Cardiac septum (tissue), 1 donor: ENCODE results near the gene METTL22. TPM values are rescaled to one million over a fixed set of nuclear protein-coding genes. Genes with fewer than 3 reads are reported as not detected.

ENCODE experiments used
- DNase-seq: peaks from one replicate; pipeline ENCODE4 v3.0.0-alpha.2; 2020; ENCODE audit warnings: low spot score
- intact Hi-C: fragments of 100-400 bp; cut with DNase I; formaldehyde crosslinking; loops from one replicate; pipeline ENCODE4 v1.14.0; 2022
- total RNA-seq: library from RNA; stranded (reverse); fragmentation: NEBNext Ultra II Directional; extraction: Animal tissue kit (Norgen Biotek cat#: 25700); gene quantifications from one replicate; pipeline ENCODE4 v1.2.1, GENCODE V29; 2021
- donor health status: DM: no; HTN: no; CAD: no.

Gene METTL22
- total RNA-seq, 1 donor from 2014 or later, result 31.9 TPM

DNA sequence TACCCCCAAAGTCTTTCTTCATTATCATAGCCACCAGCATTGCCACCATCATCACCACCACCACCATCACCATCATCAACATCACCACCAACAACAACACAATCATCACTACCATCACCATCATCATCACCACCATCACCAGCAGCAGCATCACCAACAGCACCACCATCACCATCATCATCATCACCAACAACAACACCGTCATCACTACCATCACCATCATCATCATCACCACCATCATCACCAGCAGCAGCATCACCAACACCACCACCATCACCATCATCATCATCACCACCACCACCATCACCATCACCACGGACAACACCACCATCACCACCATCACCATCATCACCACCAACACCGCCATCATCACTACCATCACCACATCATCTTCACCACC is 30.7 kb upstream of the METTL22 start:
- intact Hi-C loops, result no loop called here
- DNase-seq, result no peak

DNA sequence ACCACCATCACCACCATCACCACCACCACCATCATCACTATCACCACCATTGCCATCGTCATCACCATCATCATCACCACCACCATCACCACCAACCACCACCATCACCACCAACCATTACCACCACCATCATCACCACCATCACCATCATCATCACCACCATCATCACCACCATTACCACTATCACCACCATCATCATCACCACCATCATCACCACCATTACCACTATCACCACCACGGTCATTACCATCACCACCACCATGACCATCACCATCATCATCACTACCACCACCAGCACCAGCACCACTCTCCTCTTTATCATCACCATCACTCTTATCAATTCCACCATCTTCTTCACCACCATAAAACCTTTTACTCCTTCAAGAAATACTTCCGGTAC is 30.0 kb upstream of the METTL22 start:
- no peak for DNase-seq
- intact Hi-C loops, result no loop called here

DNA sequence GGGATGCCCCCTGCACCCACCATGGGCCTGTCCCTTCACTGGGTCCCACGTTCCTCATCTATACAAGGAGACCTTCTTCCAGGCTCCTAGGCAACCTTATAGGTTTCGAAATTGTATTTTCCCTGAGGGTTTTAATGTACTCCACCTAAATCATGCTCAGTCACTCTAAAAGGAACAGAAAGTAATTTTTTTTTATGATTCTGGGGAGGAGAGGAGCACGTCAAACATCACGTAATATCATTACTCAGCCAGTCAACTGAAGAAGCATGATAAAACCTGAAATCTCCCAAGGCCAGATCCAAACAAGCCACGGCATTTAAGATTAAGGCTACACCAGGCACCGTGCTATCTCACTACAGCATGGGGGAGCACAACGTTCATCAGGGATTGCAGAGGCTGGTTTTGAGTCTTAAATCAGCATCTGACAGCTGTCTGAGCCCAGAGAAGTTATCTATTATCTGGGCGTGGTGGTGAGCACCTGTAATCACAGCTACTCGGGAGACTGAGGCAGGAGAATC is 27.3 kb upstream of the METTL22 start:
- DNase-seq, result no peak
- intact Hi-C loops, result no loop called here

DNA sequence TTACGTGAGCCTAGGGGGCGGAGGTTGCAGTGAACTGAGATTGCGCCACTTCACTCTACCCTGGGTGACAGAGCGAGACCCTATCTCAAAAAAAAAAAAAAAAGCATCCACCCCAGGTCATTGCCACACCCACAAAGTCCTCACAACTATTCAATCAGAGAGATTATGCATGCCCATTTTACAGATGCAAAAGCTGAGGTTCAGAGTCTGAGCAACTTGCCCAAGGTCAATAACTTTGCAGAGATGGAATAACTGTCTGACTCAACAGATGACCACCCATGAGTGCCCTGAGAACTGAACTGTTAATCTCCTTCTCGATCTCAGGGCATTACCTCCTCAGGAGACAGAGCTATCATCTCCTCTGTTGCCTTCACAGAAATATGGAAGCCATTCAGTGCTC is 25.7 kb upstream of the METTL22 start:
- DNase-seq, result no peak
- intact Hi-C loops, result no loop called here

DNA sequence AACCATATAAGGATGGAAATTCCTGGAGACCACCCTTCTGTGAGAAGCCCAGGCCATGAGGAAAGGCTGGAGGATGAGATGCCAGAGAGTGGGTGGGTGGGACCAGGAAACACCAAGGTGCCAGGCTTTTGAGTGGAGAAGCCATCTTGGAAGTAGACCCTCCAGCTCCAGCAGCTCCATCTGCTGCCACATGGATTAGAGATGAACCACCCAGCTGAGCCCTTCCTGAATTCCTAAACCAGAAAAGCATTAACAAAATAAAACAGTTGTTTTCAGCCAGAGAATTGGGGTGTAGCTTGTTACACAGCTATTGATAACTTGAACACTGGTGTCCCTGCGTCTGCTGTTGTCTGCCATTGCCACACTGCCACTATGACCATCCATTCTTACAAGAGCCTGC is 24.9 kb upstream of the METTL22 start:
- DNase-seq, result no peak
- intact Hi-C loops, result no loop called here

DNA sequence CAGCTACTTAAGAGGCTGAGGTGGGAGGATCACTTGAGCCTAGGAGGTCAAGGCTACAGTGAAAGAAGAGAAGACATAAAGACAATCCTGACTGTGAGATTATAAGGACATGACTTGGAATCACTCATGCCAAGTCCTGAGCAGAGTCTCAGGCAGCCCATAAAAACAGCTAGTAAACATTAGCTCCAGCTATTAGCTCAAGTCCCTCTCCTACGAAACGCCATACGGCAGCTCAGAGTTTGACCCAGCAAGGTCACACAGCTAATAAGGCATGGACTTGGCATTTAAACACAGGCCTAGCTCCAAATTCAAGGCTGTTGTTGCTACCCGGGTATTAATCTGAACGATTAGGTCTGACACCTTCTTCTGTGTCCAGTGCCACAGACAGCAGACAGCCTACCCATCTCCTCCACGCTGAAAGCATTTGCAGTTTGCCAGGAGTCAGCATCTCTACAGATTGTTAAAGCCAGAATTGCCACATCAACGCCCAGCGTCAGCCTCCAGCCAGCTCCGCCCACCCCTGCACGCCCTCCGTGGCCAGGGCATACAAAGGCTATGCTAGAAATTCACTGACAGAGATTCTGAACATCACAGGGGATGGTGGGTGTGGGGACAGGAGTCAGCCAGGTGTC is 21.2 kb upstream of the METTL22 start:
- no peak for DNase-seq
- intact Hi-C loops, result no loop called here

DNA sequence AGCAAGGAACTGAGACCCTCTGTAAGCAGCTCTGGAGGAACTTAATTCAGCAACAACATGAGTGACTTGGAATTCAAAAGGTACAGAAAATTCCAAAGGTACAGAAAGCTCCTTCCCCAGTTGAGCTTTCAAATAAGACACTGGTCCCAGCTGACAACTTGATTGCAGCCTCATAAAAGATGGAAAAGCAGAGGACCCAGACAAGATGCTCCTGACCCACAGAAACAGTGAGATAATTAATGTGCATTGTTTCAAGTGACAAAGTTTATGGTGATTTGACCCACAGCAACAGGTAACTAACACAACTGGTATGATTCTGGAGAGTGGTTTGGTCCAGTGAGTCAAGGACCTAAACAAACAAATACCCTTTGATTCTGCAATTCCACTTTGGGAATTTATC is 15.9 kb upstream of the METTL22 start:
- DNase-seq, result no peak
- intact Hi-C loops, result no loop called here

DNA sequence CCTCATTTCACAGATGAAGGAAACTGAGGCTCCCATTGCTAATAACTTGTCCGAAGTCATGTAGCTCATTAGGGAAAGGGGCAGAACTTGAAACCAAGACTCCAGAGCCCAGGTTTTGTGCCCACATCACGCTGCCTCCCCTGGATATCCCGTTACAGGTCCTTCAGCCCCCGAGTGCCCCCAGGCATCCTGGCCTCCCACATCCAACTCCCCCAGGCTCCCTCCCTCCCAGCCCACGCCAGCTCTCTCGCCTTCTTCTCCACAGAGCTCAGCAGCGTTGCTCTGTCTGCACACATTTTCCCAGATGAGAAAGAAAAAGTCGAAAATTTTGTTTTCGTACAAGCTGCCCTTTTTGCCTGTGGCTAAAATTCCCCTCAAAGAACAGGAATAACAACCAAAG is 14.3 kb upstream of the METTL22 start:
- no peak for DNase-seq
- intact Hi-C loops, result no loop called here

DNA sequence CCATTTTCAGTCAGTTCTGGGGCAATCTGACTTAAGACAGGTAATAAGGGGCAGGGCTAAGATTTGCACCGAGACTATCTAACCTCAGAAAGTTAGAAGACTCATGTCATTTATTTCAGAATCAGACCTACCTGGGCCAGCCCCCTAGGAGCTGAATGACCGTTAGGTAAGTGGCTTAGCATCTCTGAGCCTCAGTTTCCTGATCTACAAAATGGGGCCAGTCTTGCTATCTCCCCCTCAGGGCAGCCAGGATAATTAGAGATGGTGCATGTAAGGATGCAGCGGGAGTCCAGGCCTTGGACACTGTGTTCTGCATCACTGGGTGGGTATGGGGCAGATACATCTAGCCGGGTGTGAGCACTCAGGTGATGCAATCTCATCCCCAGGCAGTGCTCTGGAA is 10.4 kb upstream of the METTL22 start:
- intact Hi-C loops, result no loop called here
- no peak for DNase-seq

DNA sequence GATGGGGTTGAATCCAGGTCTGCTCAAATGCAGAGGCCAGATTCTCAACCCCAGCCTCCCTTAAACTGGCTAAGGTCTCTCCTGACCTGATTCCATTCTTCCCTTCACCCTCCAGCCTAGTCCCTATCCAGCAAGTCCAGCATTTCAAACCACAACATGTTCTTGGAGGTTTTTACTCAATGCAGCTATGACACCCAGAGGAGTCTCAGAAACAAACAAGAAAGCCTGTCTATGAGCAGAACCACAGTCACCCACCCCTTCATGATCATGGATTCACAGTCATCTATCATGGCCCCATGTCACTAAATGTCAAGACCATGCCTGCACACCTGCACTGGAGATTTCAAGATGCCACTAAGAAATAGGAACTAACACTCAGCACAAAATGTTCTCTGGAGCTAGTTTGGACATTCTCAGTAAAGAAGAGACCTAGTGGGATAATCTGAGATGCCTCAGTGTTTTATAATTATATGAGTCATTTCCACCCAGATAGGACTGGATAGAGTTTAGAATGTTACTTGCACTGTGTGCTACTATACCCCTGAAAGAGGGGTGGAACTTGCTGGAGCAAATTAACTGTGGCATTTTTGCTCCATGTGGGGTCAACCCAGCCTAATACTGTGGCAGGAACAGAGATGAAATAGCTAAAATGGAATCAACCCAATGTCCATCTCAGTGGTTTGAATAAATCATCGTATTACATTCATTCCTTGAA is 9.5 kb upstream of the METTL22 start:
- intact Hi-C loops, result no loop called here
- no peak for DNase-seq

DNA sequence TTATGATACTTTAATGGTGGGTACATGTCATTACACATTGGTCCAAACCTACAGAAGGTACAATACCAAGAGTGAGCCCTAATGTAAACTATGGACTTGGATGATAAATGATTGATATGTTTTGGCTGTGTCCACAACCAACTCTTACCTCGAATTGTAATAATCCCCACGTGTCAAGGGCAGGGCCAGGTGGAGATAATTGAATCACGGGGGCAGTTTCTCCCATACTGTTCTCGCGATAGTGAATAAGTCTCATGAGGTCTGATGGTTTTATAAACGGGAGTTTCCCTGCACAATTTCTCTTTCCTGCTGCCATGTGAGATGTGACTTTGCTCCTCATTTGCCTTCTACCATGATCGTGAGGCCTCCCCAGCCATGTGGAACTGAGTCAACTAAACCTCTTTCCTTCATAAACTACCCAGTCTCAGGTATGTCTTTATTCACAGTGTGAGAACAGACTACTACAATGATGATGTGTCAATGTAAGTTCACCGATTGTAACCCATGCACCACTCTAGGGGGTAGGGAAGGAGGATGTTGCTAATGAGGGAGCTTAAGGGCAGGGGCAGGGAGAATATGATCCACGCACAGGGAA is 7.0 kb upstream of the METTL22 start:
- intact Hi-C loops, result no loop called here
- no peak for DNase-seq

DNA sequence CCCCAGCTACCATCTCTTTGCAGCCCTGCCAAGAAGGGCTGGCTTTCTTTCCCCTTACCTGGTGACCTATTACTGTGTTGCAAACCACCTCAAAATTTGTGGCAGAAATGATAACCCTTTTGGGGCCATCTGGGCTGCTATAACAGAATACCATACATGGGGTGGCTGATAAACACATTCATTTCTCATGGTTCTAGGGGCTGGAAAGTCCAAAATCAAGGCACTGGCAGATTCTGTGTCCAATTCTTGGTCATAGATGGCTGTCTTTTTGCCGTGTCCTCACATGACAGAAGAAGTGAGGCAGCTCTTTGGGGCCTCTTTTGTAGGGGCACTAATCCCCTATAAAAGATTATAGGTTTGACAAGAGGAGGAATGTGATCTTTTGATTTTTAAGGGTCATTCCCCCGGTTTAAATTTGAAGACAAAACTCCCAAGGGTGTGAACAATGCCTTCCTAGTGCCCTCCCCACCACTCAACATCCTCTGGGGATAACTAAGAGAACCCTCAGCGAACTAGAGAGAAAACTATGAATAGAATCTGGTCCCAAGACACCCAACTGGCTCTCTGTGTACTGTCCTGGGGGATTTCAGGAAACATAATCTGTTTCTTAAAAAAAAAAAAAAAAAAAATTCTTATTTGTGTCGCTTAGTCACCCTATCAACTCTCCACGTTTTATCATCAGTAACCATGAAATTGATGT is 1.7 kb upstream of the METTL22 start:
- intact Hi-C loops, result loop anchor here (5.0 kb wide), 2 partner anchors 53 to 472 kb away; partner anchors contain the start of gene HAPSTR1
- no peak for DNase-seq

DNA sequence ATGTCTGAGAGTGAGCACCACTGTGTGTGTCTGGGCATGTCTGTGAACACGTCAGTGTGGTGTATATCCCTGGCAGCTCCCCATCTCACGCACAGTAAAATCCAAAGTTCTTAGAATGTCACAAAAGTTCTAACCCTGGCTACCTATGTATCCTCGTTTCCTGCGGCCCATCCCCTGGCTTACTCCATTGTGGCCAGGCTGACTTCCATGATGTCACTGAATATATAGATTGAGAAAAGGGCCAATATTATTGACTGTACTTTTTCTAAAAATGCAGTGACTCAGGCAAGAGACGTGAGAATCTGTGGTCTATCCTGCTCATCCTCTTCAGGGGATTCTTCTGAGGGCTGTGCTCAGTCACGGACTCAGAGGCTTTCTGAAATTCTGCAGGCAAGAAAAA is 963 bp upstream of the METTL22 start:
- intact Hi-C loops, result loop anchor here (5.0 kb wide), 2 partner anchors 53 to 472 kb away; partner anchors contain the start of gene HAPSTR1
- no peak for DNase-seq

DNA sequence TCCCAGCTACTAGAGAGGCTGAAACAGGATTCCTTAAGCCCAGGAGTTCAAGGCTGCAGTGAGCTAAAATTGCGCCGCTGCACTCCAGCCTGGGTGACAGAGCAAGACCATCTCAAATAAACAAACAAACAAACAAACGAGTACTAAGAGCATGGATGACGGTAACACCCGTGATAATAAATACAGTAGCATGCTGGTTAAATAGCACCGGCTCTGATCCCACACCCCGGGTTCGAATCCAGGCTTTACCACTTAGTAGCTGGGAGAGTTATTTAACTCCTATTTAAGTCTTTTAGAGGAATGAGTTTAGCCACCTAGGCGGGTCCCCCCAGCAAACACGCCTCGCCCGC is 301 bp upstream of the METTL22 start:
- DNase-seq, result no peak
- intact Hi-C loops, result loop anchor here (5.0 kb wide), 2 partner anchors 54 to 471 kb away; partner anchors contain the start of gene HAPSTR1

DNA sequence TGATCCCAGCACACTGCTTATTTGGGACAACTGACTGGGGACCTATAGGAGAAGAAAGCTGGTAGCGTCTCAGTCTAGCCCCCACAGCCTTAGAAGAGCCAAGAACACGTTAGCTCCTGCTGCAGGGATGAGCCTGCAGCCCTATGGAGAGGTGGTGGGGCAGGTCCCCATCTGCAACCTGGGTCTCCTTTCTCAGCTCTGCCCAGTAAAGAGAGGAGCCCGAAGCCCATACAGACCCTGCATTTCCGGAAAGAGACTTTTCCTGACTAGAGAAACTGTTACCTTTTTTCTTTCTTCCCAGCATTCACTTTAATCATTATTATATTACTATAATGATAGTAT is 788 bp downstream of the METTL22 start:
- DNase-seq, result no peak
- intact Hi-C loops, result loop anchor here (5.0 kb wide), 2 partner anchors 55 to 470 kb away; partner anchors contain the start of gene HAPSTR1

DNA sequence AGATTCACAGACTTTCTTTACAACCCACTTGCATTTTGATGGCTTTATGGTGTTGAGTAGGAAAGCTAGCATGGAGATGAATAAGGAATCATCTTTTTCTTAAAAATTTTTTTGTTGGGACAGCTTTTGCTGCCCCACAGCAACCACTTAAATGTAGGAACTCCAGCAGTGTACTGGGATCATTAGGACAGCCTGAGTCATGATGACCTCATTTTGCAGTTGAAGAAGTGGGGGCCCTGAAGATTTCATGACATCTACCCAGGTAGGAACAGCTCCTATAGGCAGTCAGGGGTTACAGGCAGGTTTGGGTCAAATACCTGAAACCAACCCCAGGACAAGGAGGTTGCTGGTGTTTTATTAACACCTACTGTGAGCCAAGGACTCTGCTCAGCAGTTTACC is 2.1 kb downstream of the METTL22 start:
- no peak for DNase-seq
- intact Hi-C loops, result loop anchor here (5.0 kb wide), 2 partner anchors 56 to 469 kb away; partner anchors contain the start of gene HAPSTR1

DNA sequence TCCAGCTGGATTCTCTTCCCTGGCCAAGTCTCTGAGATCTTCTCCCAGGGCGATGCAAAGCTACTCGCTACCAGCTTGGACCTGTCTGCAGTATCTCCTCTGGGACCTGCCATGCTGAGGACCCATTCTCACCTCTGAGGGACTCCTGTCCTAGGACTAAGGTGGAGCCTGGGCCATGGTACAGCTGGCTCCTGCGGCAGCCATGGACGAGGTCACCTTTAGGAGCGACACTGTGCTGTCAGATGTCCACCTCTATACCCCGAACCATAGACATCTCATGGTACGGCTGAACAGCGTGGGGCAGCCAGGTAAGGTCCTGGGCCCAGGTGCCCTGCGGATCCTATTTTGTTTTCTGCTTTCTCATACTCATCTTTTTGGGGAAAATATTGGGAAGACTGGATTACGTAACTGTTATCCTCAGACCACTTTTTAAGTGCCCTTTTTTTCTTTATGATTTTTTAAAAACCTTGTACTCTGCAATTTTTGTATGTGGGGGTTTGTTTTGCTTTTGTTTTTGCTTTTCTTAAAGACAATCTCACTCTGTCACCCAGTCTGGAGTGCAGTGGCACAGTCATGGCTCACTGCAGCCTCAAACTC is 4.1 kb downstream of the METTL22 start:
- intact Hi-C loops, result no loop called here
- no peak for DNase-seq

DNA sequence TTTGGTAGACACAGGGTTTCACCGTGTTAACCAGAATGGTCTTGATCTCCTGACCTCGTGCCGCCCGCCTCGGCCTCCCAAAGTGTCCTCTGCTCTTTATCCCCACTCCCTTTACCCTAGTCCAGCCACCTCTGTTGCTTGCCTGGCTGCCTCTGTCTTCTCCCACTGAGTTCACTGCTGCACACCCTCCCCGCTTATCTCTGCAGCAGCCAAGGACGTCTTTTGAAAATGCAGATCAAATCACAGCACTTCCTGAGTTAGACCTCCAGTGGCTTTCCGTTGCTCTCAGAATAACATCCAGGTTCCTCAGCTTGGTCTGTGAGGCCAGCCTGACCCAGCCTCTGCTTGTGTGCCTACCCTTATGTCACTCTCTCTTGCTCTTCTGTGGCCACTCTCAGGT is 5.4 kb downstream of the METTL22 start:
- no peak for DNase-seq
- intact Hi-C loops, result no loop called here

DNA sequence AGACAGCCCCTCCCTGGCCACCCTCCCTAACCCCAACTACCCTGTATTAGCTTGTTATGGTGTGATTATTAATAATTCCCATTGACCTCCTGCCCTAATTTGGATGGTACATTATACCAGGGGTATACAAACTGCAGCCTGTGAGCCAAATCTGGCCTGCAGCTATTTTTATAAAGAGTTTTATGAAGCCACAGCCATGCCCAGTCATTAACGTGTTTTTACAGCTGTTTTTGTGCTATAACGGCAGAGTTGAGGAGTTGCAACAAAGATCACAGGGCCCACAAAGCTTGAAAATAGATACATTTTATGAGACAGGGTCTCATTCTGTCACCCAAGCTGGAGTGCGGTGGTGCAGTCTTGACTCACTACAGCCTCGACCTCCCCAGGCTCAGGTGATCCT is 6.0 kb downstream of the METTL22 start:
- intact Hi-C loops, result no loop called here
- DNase-seq, result no peak
